RKO (cell line): ENCODE data around the gene POC1A.

Experiments
- DNase-seq: peaks from one replicate; pipeline ENCODE4 v3.0.0-alpha.2; 2016; ENCODE audit warnings: low spot score

Gene POC1A

DNA sequence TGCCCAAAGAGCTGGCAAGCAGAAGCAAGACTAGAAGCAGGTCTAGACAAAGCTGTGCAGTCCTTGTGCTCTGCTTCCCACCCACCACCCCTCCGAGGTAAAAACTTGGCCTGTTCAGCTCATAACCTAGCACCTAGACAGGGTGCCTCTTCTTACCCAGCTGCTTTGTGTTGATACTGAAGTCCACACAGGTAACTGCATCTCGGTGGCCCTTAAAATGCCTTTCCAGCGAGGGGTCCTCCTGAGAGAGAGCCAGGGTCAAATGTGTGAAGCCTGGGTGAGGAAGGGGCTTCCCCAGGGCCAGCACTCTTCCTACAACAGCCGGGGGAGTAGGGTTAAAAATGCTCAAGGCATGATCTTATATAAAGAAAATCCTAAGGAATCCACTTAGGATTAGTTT lies 3.4 kb downstream of the POC1A start:
- no peak for DNase-seq

DNA sequence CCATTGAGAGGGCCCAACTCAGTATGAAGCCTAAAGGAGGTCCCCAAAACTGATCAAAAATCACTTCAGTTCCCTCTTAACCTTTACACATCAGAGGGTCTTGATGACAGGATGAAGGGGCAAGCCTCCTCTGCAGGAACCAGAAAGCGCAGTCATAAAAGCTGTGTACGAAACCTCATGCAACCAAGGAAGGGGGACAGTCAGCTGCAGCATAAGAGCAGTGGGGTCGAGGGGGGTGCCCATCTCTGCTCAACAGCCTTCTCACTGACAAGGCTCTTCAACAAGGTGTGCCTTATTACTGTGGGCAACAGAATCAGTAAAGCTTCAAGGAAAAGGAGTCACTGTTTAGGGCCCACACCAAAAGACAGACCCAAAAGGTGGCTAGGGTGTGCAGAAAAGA lies 3.9 kb downstream of the POC1A start:
- DNase-seq, result no peak

DNA sequence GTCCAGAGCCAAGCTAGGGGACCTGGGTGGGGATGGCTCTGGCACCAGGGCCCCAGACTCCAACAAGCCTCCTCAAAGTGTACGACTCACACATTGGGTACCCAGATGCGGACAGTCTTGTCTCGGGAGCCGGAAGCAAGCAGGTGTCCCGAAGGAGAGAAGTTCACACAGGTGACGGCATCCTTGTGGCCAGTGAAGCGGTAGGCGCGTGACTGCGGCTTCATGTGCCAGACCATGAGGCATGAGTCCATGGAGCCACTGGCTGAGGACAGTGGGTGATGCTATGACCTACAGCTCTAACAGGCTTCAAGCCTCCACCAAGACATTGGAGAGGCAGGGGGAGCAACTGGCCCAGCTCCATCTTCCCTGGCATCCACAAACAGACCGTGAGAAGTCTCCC lies 4.5 kb downstream of the POC1A start:
- no peak for DNase-seq

DNA sequence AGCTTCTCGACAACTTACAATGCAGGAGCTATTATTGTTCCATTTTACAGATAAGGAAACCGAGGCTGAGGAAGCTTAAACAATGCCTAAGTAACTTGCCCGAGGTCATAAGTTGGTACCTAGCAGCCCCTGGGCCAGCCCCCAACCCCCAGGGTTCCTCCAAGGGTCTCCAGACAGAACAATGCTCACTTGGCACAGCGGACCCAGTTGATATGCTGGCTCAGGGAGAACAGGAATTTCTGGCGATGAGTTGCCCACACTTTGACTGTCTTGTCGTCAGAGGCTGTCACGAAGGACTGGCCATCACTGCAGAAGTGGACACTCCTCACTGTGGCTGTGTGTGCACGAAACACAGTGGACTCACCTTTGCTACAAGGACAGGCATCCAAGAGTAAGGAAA lies 5.2 kb downstream of the POC1A start:
- DNase-seq, result no peak

DNA sequence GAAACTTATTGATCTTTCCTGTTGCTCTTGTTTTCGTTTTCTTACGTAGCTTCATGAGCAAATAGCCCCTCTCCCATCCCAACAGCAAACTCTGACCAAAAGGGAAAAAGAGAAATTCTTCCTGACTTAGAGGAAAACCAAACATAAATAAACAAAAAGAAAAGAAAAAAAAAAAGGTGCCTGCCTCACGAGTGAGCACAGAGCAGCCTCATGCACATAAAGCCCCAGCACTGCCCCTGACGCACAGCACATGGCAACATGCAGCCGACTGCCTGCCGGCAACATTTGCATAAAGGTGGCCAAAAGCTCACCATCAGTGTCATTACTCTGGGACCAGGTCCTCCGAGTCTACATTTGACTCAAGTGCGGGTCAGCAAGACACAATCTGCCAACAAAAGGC lies 6.4 kb downstream of the POC1A start:
- no peak for DNase-seq

DNA sequence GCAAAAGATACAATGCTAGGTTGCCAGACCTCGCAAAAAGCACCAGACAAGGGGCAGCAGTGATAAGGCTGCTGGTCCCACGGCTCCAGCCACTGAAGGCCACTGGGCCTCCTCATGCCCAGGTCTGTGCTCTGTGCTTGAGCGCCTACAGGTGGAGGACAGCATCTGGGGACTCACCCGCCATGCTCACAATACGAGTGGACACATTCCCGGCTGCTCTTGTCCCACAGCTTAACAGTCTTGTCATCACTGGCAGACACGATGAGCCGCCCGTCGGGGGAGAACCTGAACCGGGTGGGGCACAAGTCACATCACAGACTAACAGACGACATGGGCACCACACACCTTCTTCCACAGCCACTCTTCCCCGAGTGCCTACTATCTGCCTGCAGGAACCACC lies 7.4 kb downstream of the POC1A start:
- no peak for DNase-seq

DNA sequence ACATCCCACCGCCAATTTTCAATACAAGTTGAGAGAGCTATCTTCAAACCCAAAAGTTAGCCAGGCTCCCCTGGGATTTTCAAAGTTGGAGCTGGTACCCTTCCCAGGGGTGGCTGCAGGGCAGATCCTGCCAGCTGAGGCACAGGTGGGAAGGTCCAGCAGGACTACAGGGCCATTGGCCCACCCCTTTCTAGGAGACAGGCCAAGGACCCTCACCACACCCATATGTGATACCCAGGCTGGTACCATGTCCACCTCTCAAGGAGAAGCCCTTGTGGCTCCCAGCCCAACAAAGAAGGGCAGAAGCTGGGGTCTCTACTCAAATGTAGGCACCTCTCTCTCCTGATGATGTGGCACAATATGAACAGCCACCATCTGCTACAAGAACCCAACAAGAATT lies 8.0 kb downstream of the POC1A start:
- no peak for DNase-seq

DNA sequence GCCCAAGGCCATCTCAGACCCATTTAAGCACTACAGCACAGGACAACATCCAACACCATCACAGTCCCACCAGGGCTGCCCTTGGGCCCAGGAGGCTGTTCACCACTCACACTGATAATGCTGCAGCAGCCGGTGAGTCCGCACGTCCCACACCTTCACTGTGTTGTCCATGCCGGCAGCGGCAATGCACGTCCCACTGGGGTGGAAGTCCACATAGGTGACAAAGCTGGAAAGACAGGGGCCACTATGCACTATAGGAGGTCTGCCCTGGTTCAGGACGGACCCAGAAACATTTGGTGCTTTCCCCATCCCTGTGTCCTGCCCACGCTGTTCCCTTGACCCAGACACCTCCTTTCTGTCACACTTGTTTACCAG lies 8.5 kb downstream of the POC1A start:
- no peak for DNase-seq

DNA sequence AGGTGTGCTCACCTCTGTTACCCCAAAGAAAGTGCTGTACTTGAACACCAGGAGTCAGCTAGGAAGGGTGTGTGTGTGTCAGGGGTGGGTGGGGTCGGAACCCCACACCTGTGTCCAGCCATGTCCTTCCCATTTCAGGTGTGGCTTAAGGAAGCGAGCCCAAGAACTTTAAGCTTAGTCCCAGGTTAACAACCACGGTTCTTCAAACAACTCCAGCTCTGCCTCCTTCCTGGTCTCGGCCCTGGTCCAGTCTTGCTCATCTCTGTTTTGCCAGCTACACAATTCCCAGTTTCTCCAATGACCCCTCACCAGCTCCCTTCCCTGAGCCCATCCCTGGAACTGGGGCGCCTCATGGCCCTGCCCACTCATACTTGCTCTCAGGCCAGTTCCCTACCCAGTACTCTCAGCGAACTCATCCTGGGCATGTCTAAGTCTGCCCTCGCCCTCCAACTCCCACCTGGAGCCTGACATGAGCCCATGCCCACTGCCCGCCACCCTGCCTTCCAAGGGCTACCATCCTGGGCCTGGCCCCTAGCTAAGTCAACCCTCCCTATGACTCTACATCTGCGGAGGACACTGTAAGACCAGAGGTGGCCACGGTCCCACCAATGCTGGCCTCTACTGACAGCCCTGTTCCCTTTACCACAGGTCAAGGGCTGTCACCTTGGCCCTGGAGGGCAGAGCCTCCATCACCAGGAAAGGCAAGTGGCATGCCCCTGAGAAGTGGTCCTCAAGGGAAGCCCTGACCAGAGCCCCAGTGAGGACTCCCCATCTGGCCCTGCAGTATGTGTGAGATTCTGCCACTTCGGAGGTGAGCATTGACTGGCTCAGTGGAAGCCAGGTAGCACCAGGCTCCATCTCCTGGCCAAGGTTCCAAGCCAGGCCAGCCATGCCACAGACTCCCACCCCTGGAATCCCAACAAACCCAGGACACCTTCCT lies 9.2 kb downstream of the POC1A start:
- no peak for DNase-seq

DNA sequence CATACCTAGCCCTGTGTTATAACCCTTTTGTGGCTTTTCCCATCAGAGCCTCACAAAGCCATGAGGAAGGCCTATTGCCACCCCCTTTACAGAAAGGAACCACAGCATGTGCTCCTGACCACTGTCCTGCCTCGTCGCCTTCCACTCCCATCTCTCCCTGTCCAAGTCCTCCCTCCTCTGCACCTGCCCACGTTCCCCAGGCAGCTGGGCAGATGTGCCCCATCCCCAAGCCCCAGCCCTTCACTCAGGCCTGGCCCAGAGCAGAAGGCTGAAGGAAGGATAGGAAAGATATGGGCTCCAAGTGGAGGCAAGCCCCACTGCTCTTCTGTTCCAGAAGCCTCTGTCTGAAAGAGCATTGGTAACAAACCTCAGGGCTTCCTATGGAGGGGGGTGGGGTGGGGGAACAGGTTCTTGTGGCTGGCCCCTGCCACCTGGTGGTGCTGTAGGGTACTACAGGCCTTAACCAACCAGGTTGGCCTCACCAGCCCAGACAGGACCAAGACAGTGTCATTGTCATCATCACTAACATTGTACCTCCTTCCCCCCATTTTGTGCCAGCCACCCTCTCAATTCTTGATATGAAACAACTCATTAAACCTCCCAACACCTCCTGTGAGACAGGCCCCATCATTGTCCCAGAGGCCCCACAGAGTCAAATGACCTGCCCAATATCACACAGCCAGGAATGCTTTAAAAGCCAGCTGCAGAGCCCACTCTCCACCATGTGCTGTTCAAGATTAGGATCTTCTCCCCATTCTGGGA lies 10.0 kb downstream of the POC1A start:
- peak; percentile 73 for DNase-seq

DNA sequence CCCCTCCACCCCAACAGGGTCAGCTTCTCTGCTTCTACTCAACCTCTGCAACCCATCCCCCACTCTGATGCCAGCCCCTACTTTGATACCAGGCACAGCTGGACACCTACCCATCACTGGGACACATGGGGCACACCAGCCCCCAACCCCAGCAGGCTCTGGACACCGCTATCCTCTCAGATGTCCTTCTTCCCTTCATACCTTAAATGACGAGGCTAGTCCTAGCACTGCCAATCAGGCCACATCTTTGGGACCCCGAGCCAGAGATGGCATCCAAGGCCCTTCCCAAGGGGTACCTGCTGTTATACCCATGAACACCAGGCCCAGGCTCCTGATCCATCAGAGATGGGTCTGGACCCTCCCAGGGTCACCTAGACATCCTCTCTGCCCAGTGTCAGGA lies 10.6 kb downstream of the POC1A start:
- no peak for DNase-seq

DNA sequence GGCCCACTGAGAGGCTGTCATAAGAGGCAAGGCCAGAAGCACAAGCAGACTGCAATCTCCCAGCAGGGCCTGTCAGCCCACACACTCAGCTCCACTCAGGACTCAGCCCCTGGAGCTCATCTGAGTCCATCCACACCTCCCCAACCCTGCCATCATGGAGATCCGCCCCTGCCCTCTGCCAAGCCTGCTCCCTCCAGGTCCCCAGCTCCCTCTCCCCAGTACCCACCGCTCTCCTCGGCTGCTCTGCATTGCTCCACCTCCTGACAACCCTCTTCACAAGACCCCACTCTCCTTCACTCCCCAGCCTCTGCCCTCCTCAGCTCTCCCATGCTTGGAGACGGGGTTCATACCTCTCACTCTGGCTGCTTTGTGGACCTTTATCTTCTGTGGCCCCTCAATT lies 11.1 kb downstream of the POC1A start:
- DNase-seq, result no peak

DNA sequence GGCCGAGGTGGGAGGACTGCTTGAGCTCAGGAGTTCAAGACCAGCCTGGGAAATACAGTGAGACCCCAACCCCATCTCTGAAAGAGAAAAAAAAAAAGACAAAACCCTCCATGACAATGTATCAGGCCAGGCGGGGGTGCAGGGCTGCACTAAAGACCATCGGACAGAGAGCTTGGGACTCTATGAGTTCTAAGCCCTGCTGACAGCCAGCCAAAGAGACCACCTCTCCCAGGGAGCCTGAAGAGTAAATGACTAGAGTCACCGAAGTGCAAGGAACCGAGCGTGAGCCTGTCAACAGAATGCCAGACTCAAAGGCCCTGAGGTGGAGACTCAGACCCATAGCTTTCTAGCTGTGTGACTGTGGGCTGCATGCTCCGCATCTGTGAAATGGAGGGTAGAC lies 12.5 kb downstream of the POC1A start:
- DNase-seq, result no peak

DNA sequence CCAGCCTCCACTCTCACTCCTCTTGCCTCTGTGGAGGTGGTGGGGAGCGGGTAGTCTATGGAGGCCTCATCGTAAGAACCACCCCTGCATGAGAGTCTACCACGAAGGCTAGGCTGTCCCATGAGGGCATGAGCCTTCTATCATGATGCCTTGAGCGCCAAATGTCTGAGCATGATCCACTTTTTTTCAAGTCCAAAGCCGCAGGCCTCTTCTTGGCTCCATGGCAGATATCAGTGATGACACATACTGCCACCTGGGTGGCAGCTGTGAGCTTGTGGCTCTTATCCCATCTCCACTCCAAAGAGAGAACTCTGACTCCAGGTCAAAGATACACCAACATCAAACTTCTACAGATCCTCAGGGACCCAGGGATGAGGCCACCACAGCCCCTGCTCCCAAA lies 13.5 kb downstream of the POC1A start:
- no peak for DNase-seq

DNA sequence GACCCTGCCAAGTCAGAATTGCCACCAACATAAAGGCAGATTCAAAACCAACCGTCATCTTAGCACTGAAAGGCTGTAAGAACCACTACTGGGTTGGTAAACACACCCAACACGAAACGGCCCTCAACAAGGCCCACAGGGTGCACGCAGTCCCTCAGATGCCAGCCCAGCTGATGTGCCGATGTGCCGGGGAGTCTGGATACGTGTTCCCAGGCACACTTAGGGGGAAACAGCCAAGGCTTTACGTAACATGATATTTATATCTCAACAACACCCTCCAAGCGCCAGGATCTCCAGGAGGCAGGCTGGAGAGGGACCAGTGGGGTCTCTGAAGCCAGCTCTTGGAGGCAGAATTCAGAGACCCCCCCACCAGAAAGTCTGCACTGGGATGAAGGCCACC lies 14.2 kb downstream of the POC1A start:
- no peak for DNase-seq

DNA sequence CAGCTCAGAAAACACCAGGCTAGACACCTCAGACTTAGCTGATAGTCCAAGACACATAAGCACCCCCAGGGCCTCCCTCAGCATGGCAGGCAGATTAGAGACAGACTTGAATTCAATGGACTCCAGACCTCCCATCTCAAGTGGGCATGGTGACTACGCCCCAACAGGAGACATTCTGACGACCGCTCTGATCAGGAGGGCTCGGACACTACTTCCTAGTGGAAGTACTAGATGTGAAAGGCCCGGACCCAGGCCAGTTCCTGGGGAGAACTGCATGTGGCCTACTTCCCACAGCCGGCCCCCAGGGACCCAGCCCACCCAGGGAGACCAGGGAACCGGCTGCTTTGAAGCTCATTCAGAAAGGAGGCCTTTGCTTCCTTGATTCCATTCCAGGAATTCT lies 16.9 kb downstream of the POC1A start:
- DNase-seq, result no peak

DNA sequence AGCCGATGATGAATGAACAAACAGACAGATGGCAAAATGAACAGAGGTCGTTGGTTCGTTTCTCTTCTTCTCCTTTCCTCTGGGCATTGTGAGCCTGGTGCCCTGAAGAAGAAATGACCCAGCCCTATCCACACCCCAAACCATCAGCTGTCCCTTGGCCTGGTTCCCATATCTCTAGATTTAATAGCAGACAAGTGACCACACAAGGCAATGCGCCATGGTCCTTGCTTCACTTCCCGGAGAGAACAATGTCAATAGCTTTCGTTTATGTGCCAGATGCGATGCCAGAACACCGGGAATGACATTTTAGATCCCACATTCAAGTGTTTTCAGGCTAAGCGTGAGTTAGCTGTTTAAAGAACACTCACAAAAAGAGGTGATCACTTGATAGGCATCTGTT lies 17.7 kb downstream of the POC1A start:
- no peak for DNase-seq

DNA sequence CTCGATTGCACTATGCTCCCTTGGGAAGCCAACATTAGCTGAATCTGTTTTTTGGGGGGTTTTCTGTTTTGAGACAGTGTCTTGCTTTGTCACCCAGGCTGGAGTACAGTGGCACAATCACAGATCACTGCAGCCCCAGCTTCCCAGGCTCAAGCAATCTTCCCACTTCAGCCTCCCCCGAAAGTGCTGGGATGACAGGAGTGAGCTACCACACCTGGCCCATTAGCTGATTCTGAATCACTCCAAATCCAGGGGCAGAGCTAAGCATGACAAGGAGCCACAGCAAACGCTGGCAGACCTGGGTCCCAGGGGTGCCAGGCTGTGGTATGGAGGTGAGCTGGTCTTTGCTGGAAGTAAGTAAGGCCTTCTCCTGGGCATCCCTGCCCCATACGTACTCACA lies 18.9 kb downstream of the POC1A start:
- DNase-seq, result no peak

DNA sequence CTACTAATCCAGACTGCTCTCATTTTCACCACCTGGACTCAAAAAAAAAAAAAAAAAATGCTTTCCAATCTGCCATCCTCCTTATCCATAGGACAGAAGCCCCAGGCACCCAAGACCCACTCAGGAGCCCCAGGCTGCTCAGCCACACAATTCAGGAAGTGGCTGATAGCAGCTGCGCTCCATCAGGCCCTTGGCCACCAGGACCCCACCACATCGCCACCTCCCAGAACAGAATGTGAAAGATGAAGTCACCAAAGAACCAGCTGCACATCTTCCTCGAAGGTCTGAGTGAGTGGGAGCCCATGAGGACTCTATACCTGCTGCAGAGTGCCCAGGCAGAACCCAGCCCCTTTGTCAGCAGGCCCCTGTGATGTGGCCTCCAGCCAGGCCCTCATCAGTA lies 19.5 kb downstream of the POC1A start:
- no peak for DNase-seq

DNA sequence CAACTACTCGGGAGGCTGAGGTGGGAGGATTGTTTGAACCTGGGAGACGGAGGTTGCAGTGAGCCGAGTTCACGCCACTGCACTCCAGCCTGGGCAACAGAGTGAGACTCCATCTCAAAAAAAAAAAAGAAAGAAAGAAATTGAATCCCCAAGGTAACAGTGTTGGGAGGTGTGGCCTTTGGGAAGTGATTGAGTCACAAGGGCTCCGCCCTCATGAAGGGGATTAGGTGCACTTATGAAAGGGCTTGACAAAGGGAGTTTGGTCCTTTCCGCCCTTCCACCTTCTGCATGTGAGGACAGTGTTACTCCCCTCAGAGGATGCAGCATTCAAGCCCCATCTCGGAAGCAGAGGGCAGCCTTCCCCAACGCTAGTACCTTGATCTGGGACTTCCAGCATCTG lies 21.3 kb downstream of the POC1A start:
- DNase-seq, result no peak

DNA sequence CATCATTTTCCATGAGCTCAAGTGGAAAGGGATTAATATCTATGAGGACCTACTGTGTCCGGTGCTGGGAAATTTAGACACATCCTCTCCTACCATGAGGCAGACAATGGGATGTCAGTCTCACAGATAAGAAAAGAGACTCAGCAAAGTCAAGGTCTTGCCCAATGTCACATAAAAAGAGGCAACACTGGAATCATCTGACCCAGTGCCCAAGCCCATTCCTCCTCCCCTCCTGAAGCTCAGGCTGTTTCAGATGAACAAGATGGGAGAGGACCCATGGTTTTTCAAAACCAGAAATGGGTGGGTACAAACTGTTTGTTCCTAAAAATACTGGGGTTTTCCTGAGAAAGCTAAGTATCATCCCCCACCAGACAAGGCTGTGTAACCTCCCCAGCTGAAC lies 22.2 kb downstream of the POC1A start:
- no peak for DNase-seq

DNA sequence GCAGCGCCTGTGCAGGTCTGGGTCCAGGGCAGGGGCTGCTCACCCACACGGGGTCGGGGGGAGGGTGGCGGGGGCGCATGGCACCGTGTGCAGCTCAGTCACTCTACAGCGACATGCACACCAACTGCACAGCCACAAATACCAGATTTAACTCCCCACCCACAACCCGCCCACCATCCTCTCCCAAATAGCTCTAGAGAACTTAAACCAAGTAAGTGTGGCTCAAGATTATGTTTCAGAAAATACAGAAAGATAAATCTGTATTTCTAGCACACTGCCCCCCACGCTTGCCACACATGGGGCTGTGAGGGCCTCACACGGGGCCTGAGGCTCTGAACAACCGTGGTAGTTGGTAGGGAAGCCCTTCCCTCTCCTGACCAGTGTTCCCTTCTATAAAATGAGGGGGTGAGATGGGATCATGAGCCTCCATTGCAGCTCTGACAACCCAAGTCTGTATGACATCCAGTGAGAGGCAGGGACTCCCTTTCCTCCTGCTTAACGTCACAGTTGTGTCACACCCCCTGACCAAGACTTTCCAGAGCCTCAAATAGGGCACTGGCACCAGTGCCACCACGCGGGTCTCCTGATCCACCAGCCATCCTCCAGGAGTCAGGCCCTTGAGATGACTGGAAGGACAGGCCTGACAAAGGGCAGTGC lies 23.1 kb downstream of the POC1A start:
- no peak for DNase-seq

DNA sequence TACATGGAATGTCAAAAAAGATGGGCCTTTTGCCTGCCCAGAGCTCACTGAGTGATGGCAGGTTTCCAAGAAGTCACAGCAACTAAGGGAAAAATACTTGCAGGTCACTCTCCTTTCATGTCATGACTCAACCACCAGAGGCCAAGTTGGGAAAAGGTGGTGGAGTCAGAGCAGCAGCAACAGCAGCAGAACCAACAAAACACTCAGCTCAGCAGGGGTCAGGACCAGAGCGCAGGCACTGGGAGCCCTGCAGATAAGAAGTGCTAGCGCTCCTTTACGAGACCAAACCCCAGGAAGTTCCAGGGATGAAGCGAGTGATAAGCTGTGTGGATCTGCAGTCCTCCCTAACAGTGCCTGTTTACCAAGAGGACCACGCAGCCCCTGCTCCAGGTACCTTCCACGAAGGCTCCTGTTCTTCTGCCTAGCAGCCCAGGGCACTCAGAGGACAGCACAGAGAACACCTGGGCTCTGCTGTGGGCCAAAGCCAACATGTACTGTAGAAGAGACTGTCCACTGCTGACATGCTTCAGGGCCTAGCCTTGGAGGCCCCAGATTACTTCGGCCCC lies 26.0 kb downstream of the POC1A start:
- DNase-seq, result peak; percentile 45
